Keratinocyte (primary cell): ENCODE data around the gene C8G. TPM values are rescaled to one million over a fixed set of nuclear protein-coding genes. Genes with fewer than 3 reads are reported as not detected.

Source experiments
- DNase-seq: peaks from one replicate; pipeline ENCODE4 v3.0.0-alpha.2; 2011; ENCODE audit warnings: low read depth, missing footprints, low spot score
- FAIRE-seq: peaks from 2 replicates; lab custom pipeline; 2011; peaks lifted over from hg19 to GRCh38; lab: Jason Lieb, UNC
- H2AFZ ChIP-seq: 2 replicates; pipeline ENCODE4 v1.6.0; 2012; ENCODE audit warnings: low read length, control low read depth, inconsistent platforms; ENCODE audit not compliant: control insufficient read depth
- H3K27ac ChIP-seq: 2 replicates; pipeline ENCODE4 v1.5.1; 2011; ENCODE audit warnings: low read length; ENCODE audit not compliant: control insufficient read depth, insufficient read depth
- H3K27me3 ChIP-seq: 3 replicates; pipeline ENCODE4 v1.6.0; 2011; ENCODE audit warnings: low read length; ENCODE audit not compliant: control insufficient read depth, insufficient read depth; ENCODE audit errors: extremely low read depth
- H3K36me3 ChIP-seq, 2 experiments: 2 replicates in 1 of 2; 3 replicates in 1 of 2; pipeline ENCODE4 v1.5.1; 2011; ENCODE audit warnings: low read length in 2 of 2, mild to moderate bottlenecking in 1 of 2; ENCODE audit not compliant: control insufficient read depth in 2 of 2, insufficient read depth in 2 of 2; ENCODE audit errors: extremely low read depth in 1 of 2
- H3K4me1 ChIP-seq: 3 replicates; pipeline ENCODE4 v1.5.1; 2011; ENCODE audit warnings: low read length; ENCODE audit not compliant: control insufficient read depth, insufficient read depth; ENCODE audit errors: extremely low read depth
- H3K4me2 ChIP-seq: 3 replicates; pipeline ENCODE4 v1.6.0; 2011; ENCODE audit warnings: low read depth, low read length; ENCODE audit not compliant: control insufficient read depth, insufficient read depth; ENCODE audit errors: extremely low read depth
- H3K4me3 ChIP-seq, 3 experiments: fragments of 200-600 bp in 1 of 3; sonication (generic) in 1 of 3; 2 replicates in 2 of 3; 3 replicates in 1 of 3; pipeline ENCODE4 v1.5.1; 2011 to 2016; ENCODE audit warnings: low read length in 3 of 3, mild to moderate bottlenecking in 3 of 3, control low read depth in 2 of 3, inconsistent platforms in 1 of 3, low read depth in 1 of 3, mixed read lengths in 1 of 3, mixed run types in 1 of 3, moderate library complexity in 1 of 3; ENCODE audit not compliant: control insufficient read depth in 2 of 3, insufficient read depth in 2 of 3; ENCODE audit errors: extremely low read depth in 1 of 3
- H3K79me2 ChIP-seq: 2 replicates; pipeline ENCODE4 v1.6.0; 2012; ENCODE audit warnings: low read length; ENCODE audit not compliant: control insufficient read depth, insufficient read depth
- H3K9ac ChIP-seq: 3 replicates; pipeline ENCODE4 v1.6.0; 2011; ENCODE audit warnings: low read length; ENCODE audit not compliant: control insufficient read depth, insufficient read depth; ENCODE audit errors: extremely low read depth
- H3K9me1 ChIP-seq: 3 replicates; pipeline ENCODE4 v1.6.0; 2011; ENCODE audit warnings: low read length; ENCODE audit not compliant: control insufficient read depth, insufficient read depth; ENCODE audit errors: extremely low read depth
- H3K9me3 ChIP-seq: 2 replicates; pipeline ENCODE4 v1.5.1; 2012; ENCODE audit warnings: low read depth, low read length; ENCODE audit not compliant: control insufficient read depth
- H4K20me1 ChIP-seq: 3 replicates; pipeline ENCODE4 v1.6.0; 2011; ENCODE audit warnings: low read length; ENCODE audit not compliant: control insufficient read depth, insufficient read depth; ENCODE audit errors: extremely low read depth
- EZH2 ChIP-seq: IDR thresholded peaks from one replicate; pipeline ENCODE4 v1.6.1; 2012; ENCODE audit warnings: inconsistent platforms, mild to moderate bottlenecking, low read length, moderate library complexity
- dilution Hi-C: fragments of 300-500 bp; cut with MboI; formaldehyde crosslinking; loops from one replicate; pipeline ENCODE4 v1.7.0; 2020; ENCODE audit warnings: low sequenced_read_pairs; ENCODE audit not compliant: extremely low pct_ligation_motif_present
- polyA plus RNA-seq, 5 experiments: library from polyadenylated mRNA; depleted of rRNA in 3 of 5; stranded (reverse) in 3 of 5; stranded (forward) in 1 of 5; unstranded in 1 of 5; fragments of >200 nt; gene quantifications; 1 replicate in 1 of 5; 2 replicates in 3 of 5; 3 replicates in 1 of 5; pipeline versions ENCODE4 v1.2.1 to v1.2.3, GENCODE V29; 2011 to 2012; ENCODE audit warnings: missing spikeins in 2 of 5, low read depth in 1 of 5, low replicate concordance in 1 of 5
- TF ChIP-seq, protein P1 (sequence below), 3 experiments: IDR thresholded peaks in 1 of 3; conservative IDR thresholded peaks in 1 of 3; optimal IDR thresholded peaks in 1 of 3; 2 replicates in 2 of 3; 3 replicates in 1 of 3; pipeline versions ENCODE3 to v1.5.1; 2011; ENCODE audit warnings: low read length in 3 of 3, mild to moderate bottlenecking in 3 of 3, moderate library complexity in 2 of 3, control low read depth in 1 of 3, inconsistent platforms in 1 of 3; ENCODE audit not compliant: insufficient read depth in 2 of 3; ENCODE audit errors: extremely low read depth in 1 of 3

The C8G gene
- polyA plus RNA-seq, 1 donor (not counting 4 experiments of a cell fraction or from before 2014, with no cell fraction given) = 0.24 TPM

DNA sequence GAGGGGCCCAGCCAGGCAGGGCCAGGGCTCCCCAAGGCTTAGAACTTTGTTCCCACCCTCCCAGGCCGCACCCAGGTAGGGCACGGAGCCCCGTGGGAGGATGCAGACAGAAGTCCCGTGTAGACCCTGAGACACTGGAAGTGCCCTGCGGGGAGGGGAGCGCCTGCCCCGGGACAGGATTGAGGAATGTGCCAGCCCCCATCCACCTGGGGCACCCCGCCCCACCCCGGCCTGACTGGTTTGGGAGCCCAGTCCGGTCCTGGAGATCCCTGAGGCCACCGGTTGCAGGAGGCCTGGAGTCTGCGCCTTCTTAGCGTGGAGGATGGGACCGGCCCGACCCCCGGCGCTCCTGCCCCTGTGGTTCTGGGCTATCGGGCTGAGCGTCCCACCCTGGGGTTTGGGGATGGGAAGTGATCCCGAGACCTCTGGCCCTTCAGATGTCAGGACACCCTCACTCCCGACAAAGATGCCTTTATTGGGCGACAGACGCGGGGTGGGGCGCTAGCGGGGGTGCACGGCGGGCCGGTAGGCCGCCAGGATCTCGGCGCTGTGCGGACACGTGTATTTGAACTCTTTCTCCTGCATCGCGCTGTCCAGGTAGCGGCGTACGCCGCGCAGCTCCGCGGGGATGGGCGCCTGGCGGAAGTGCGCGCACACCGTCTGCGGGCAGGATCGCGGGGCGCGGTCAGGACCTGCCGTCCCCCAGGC, 49.3 kb downstream of the C8G start:
- peaks cover 3% of the 10 kb centered on the region for H4K20me1 ChIP-seq
- no peaks in the 10 kb centered on the region for H3K27me3 ChIP-seq
- peaks cover 0 to 10% of the 10 kb centered on the region in 2 experiments for H3K36me3 ChIP-seq
- dilution Hi-C loops = no loop called here
- H3K4me3 ChIP-seq = peak overlapping the region in 2 of 3 experiments; percentile 7 to 33
- H2AFZ ChIP-seq = no peak overlapping the region
- TF ChIP-seq, protein P1, sequence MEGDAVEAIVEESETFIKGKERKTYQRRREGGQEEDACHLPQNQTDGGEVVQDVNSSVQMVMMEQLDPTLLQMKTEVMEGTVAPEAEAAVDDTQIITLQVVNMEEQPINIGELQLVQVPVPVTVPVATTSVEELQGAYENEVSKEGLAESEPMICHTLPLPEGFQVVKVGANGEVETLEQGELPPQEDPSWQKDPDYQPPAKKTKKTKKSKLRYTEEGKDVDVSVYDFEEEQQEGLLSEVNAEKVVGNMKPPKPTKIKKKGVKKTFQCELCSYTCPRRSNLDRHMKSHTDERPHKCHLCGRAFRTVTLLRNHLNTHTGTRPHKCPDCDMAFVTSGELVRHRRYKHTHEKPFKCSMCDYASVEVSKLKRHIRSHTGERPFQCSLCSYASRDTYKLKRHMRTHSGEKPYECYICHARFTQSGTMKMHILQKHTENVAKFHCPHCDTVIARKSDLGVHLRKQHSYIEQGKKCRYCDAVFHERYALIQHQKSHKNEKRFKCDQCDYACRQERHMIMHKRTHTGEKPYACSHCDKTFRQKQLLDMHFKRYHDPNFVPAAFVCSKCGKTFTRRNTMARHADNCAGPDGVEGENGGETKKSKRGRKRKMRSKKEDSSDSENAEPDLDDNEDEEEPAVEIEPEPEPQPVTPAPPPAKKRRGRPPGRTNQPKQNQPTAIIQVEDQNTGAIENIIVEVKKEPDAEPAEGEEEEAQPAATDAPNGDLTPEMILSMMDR (optimal IDR thresholded peaks at IDR 0.05 in 1 of 3, IDR thresholded peaks at IDR 0.05 in 1 of 3, conservative IDR thresholded peaks at IDR 0.05 in 1 of 3; ENCODE audit: extremely low read depth in 1 of 3, insufficient read depth in 2 of 3, low read length in 3 of 3) = no peak
- DNase-seq = no peak
- FAIRE-seq = no peak
- H3K27ac ChIP-seq = no peak overlapping the region
- H3K9me1 ChIP-seq = no peaks in the 10 kb centered on the region
- H3K4me1 ChIP-seq = peaks cover 43% of the 10 kb centered on the region
- no peaks in the 10 kb centered on the region for H3K79me2 ChIP-seq
- no peaks in the 10 kb centered on the region for H3K9me3 ChIP-seq
- H3K4me2 ChIP-seq = peak overlapping the region; percentile 32
- H3K9ac ChIP-seq = no peak overlapping the region

DNA sequence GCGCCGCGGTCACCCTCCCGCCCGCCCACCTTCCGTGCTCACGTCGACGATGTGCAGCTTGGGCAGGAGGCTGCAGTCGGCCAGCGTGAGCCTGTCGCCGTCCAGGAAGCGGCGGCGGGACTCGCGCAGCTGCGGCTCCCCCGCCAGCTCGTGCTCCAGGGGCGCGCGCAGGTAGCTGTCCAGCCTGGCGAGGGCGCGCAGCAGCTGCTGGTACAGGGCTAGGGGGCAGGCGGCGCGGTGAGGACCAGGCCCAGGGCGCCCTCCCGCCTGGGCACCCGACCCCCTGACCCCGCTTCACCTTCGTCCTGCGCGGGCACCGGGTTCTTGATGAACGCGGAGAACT, 49.8 kb downstream of the C8G start:
- no peak overlapping the region for H2AFZ ChIP-seq
- H3K36me3 ChIP-seq = peaks cover 0 to 10% of the 10 kb centered on the region in 2 experiments
- no peaks in the 10 kb centered on the region for H3K27me3 ChIP-seq
- no peaks in the 10 kb centered on the region for H3K9me3 ChIP-seq
- no peak for DNase-seq
- no peaks in the 10 kb centered on the region for H3K9me1 ChIP-seq
- TF ChIP-seq, protein P1 (optimal IDR thresholded peaks at IDR 0.05 in 1 of 3, IDR thresholded peaks at IDR 0.05 in 1 of 3, conservative IDR thresholded peaks at IDR 0.05 in 1 of 3; ENCODE audit: extremely low read depth in 1 of 3, insufficient read depth in 2 of 3, low read length in 3 of 3) = no peak
- TF ChIP-seq EZH2 = no peak
- no peak overlapping the region for H3K27ac ChIP-seq
- dilution Hi-C loops = no loop called here
- peak overlapping the region; percentile 27 for H3K4me2 ChIP-seq
- no peak overlapping the region for H3K9ac ChIP-seq
- peaks cover 3% of the 10 kb centered on the region for H4K20me1 ChIP-seq
- FAIRE-seq = no peak
- H3K79me2 ChIP-seq = no peaks in the 10 kb centered on the region
- peaks cover 45% of the 10 kb centered on the region for H3K4me1 ChIP-seq
- H3K4me3 ChIP-seq = peak overlapping the region in 1 of 3 experiments; percentile 36
